ENCODE measurements around the gene RPTOR. TPM values are rescaled to one million over a fixed set of nuclear protein-coding genes. Genes with fewer than 3 reads are reported as not detected.

Gene RPTOR
- polyA plus RNA-seq, 1 donor (not counting 4 experiments of a cell fraction or from before 2014, with no cell fraction given), result 4.0 TPM

DNA sequence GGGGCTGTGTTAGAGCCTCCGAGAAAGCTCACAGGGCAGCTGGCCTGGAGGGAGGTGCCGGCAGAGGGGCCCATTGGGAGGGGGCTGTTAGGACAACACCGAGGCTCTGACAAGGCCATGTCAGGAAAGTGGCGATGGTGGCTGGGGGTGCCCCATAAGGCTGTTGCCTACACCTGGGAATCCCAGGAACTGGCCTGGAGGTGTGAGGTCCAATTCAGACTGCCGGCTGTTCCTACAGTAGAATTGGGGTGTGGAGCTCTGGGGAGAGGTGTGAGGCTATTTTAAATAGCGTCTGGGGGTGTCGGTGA is 292.0 kb downstream of the RPTOR start:
- no peak overlapping the region for H3K27ac ChIP-seq (ENCODE audit: control insufficient read depth, insufficient read depth, low read length)

DNA sequence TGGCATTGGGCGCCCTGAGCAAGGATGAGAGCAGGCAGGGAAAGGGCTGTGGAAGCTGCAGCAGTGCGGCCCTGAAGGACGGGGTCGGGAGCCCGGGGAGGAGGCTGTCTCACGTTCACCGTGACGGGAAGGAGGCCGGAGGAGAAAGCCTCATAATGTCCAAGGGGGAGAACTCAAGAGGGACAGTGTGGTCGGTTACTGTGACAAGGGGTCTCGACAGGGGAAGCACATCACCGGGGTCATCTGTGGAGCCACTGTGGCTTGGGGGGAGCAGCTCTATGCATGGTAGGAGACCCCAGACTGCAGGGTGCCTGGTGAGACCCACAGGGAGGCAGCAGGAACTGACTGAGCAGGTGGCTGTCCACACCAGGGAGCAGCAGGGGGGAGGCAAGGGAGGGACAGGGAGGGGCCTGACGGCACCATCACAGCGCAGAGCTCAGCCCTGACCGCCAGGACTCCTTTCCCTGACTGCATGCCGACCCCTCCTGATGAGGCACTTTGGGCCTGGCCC is 292.4 kb downstream of the RPTOR start:
- Histone ChIP-seq H3K36me3 (ENCODE audit: control insufficient read depth in 2 of 2, extremely low read depth in 1 of 2, insufficient read depth in 2 of 2, low read length in 2 of 2) (peaks cover 0 to 5% of the 10 kb centered on the region in 2 experiments), H3K4me3 (ENCODE audit: control insufficient read depth in 2 of 3, extremely low read depth in 1 of 3, insufficient read depth in 2 of 3, low read depth in 1 of 3, low read length in 3 of 3) (no peak overlapping the region), H4K20me1 (ENCODE audit: control insufficient read depth, extremely low read depth, insufficient read depth, low read length) (no peaks in the 10 kb centered on the region), H3K4me2 (ENCODE audit: control insufficient read depth, extremely low read depth, insufficient read depth, low read depth, low read length) (no peak overlapping the region), H2AFZ (ENCODE audit: control insufficient read depth, low read length) (no peak overlapping the region), H3K79me2 (ENCODE audit: control insufficient read depth, insufficient read depth, low read length) (no peaks in the 10 kb centered on the region), H3K9me3 (ENCODE audit: control insufficient read depth, low read depth, low read length) (no peaks in the 10 kb centered on the region), H3K27ac (ENCODE audit: control insufficient read depth, insufficient read depth, low read length) (no peak overlapping the region), H3K4me1 (ENCODE audit: control insufficient read depth, extremely low read depth, insufficient read depth, low read length) (peaks cover 15% of the 10 kb centered on the region), H3K9ac (ENCODE audit: control insufficient read depth, extremely low read depth, insufficient read depth, low read length) (no peak overlapping the region), H3K9me1 (ENCODE audit: control insufficient read depth, extremely low read depth, insufficient read depth, low read length) (no peaks in the 10 kb centered on the region), H3K27me3 (ENCODE audit: control insufficient read depth, extremely low read depth, insufficient read depth, low read length) (no peaks in the 10 kb centered on the region)
- no peak for FAIRE-seq
- DNase-seq (ENCODE audit: low read depth, low spot score), result no peak
- TF ChIP-seq CTCF (optimal IDR thresholded peaks at IDR 0.05 in 1 of 3, IDR thresholded peaks at IDR 0.05 in 1 of 3, conservative IDR thresholded peaks at IDR 0.05 in 1 of 3; ENCODE audit: extremely low read depth in 1 of 3, insufficient read depth in 2 of 3, low read length in 3 of 3) (no peak), EZH2 (IDR thresholded peaks at IDR 0.05; ENCODE audit: low read length) (no peak)
- dilution Hi-C loops (cut with MboI; ENCODE audit: extremely low pct_ligation_motif_present, low sequenced_read_pairs), result no loop called here

More for the DNA sequence above, 292.0 kb downstream of the RPTOR start:
- TF ChIP-seq CTCF (optimal IDR thresholded peaks at IDR 0.05 in 1 of 3, IDR thresholded peaks at IDR 0.05 in 1 of 3, conservative IDR thresholded peaks at IDR 0.05 in 1 of 3; ENCODE audit: extremely low read depth in 1 of 3, insufficient read depth in 2 of 3, low read length in 3 of 3) (no peak), EZH2 (IDR thresholded peaks at IDR 0.05; ENCODE audit: low read length) (no peak)
- DNase-seq (ENCODE audit: low read depth, low spot score) (no peak), FAIRE-seq (no peak)
- Histone ChIP-seq H3K9me1 (ENCODE audit: control insufficient read depth, extremely low read depth, insufficient read depth, low read length) (no peaks in the 10 kb centered on the region), H3K4me1 (ENCODE audit: control insufficient read depth, extremely low read depth, insufficient read depth, low read length) (peaks cover 15% of the 10 kb centered on the region), H3K4me2 (ENCODE audit: control insufficient read depth, extremely low read depth, insufficient read depth, low read depth, low read length) (no peak overlapping the region), H3K9me3 (ENCODE audit: control insufficient read depth, low read depth, low read length) (no peaks in the 10 kb centered on the region), H4K20me1 (ENCODE audit: control insufficient read depth, extremely low read depth, insufficient read depth, low read length) (no peaks in the 10 kb centered on the region), H3K27me3 (ENCODE audit: control insufficient read depth, extremely low read depth, insufficient read depth, low read length) (no peaks in the 10 kb centered on the region), H2AFZ (ENCODE audit: control insufficient read depth, low read length) (no peak overlapping the region), H3K9ac (ENCODE audit: control insufficient read depth, extremely low read depth, insufficient read depth, low read length) (no peak overlapping the region), H3K79me2 (ENCODE audit: control insufficient read depth, insufficient read depth, low read length) (no peaks in the 10 kb centered on the region), H3K4me3 (ENCODE audit: control insufficient read depth in 2 of 3, extremely low read depth in 1 of 3, insufficient read depth in 2 of 3, low read depth in 1 of 3, low read length in 3 of 3) (no peak overlapping the region), H3K36me3 (ENCODE audit: control insufficient read depth in 2 of 2, extremely low read depth in 1 of 2, insufficient read depth in 2 of 2, low read length in 2 of 2) (peaks cover 0 to 5% of the 10 kb centered on the region in 2 experiments)
- dilution Hi-C loops (cut with MboI; ENCODE audit: extremely low pct_ligation_motif_present, low sequenced_read_pairs), result no loop called here

Data from keratinocyte (primary cell).